GM19468 (cell line): Measurements from ENCODE around the gene PNPLA4.

Experiments used
- ATAC-seq: cut with Tn5 transposase; IDR thresholded peaks from one replicate; pipeline ENCODE4 v1.9.1; 2021; ENCODE audit warnings: mild to moderate bottlenecking, moderate library complexity, moderate number of reproducible peaks; ENCODE audit not compliant: unreplicated experiment; ENCODE audit errors: extremely low read depth

Gene PNPLA4, protein sequence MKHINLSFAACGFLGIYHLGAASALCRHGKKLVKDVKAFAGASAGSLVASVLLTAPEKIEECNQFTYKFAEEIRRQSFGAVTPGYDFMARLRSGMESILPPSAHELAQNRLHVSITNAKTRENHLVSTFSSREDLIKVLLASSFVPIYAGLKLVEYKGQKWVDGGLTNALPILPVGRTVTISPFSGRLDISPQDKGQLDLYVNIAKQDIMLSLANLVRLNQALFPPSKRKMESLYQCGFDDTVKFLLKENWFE

GRCh38 chrX:7927259-7928167, at the start of gene PNPLA4:
Gene PNPLA4 (minus strand): TSS chrX:7927413. CDS start chrX:7926119, 1,294 bp downstream.
- ATAC-seq = peak; percentile 89

- no peak for ATAC-seq
Observed at GRCh38 chrX:7972586-7972985, 45.4 kb upstream of the PNPLA4 start.

- ATAC-seq = no peak
Observed at GRCh38 chrX:7970428-7970827, 43.2 kb upstream of the PNPLA4 start.

DNA sequence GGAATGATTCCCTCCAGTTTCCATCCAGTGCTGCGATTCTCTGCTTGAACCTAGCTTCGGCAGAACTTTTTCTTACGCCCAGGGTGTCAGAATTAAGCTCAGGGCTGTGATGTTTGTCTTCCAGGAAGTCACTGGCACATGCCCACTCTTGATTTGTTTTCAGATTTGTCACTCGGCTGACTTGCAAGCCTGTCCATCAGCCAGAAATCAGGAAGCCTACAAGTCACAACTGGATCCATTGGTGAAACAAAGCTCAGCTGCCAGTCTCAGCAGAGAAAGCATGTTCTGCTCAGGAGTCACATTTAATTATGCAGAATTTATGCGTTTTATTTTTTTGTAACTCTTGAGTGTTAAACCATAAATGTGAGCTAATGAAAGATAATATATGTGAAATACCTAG, 38.2 kb upstream of the PNPLA4 start:
- no peak for ATAC-seq

- no peak for ATAC-seq
Observed at GRCh38 chrX:7960246-7960645, 33.0 kb upstream of the PNPLA4 start.

- no peak for ATAC-seq
Observed at GRCh38 chrX:7953446-7953845, 26.2 kb upstream of the PNPLA4 start.

- ATAC-seq = peak; percentile 94
Observed at GRCh38 chrX:7950865-7951264, 23.7 kb upstream of the PNPLA4 start.

DNA sequence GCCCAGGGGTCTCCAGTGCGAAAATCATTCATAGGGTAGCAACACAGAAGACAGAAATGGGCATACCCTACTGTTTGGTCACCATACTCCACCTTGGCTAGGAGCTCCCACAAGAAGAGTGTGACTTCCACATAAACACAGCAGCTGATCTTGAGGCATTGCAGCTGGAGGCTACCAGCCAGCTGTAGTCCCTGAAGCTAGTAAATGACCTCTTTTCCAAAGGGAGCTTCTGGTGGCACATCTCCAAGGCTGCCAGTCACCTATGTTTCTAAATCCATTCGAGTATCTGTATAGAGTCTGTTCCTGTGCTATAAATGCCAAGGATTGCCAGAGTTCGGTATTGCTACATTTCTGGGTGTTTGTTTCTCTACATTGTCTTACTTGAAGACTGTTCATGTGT, 21.3 kb upstream of the PNPLA4 start:
- ATAC-seq = no peak

DNA sequence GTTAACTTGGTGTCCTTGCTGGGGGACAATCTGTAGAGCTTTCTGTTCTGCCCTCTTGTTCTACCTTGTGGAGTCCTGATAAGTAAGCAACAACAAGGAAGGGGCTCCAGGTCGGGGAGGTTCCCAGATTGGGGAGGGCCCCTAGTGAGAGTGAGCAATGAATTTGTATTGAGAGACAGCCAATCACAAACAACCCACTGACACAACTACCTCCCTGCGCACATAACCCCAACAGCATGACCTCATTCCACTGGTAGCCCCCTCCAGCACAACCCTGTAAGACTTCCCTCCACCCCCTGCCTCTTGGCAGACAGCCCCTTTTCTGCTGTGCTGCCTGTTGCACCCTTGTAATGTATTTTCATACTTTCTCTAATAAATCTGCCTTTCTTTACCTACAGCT, 19.7 kb upstream of the PNPLA4 start:
- no peak for ATAC-seq

DNA sequence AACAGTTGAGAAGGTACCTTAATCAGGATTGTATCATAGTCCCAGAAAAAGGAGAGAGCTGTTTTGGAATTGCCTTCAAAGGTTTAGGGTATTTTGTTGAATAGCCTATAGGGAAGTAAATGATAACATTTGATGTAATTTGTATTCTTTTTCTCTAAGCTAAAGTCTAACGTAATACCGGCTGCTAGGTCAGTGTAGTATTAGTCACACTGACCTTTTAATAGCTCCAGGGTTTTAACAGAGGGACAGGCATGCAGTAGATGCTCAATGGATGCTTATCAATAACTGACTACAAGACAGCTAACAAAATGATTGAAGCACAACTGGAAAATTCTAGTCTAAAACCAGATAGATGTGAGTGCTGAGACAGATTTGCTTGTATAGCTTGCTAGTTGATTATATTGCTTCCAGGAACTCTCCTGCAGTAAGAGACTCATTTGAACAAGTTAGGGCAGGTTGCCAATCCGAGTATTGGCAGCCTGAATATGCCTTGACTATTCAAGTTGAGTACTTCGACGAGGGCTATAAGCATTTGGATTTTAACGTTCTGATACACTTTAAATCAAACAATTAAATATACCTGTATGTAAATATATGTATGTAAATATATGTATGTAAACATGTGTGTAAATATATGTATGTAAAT, 16.5 kb upstream of the PNPLA4 start:
- no peak for ATAC-seq

GRCh38 chrX:7941390-7942042, 14.3 kb upstream of the PNPLA4 start:
- no peak for ATAC-seq

DNA sequence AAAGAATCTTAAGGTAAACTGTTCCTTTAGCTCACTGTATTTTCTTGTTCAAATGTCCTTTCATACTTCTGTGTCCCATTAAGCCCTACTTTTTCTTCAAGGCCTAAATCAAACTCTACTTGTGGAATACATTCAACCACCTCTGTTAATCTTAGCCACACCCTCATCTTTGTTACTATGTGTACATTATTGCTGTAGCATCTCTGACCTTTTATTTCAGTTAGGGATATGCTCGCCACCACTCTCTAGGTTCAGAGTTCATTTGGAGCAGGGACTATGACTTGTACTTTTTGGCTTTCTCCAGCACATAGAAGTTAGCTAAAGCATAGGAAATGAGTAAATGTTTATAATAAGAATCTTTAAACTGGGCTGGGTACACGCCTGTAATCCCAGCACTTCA, 6.8 kb upstream of the PNPLA4 start:
- no peak for ATAC-seq

DNA sequence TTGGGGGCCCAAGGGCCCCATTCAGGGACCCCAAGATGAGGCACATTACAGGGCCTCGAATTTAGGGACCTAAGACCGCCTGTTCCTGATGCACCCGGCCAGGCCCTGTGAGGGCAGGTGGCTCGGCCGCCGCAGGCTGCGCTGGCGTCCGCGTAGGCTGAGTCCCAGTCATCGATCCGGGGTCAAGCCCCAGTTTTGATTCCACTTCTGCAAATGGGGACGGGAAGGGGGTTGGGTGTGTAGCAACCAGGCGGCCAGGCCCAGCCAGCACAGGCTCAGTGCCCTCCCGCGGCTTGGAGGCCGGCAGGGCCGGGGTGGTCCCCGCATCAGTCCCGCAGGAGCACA, 327 bp downstream of the PNPLA4 start:
- peak; percentile 30 for ATAC-seq

DNA sequence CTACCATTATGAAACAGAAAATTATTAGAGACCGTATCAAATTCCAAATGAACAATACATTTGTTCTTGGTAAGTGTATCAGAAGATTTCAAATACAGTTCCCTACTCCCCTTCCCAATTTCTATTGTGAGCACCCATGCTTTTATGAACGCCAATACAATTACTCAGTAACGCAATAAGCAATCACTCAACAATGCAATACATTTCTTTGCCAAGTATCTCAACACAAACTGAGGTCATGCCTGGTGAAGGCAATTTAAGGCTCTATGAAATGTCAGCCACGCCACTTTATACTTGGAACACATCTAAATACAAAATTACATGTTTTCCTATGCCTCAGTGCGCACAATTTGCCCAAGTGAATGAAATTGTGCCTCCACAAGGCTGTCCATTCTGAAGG, 712 bp downstream of the PNPLA4 start:
- no peak for ATAC-seq

- ATAC-seq = peak; percentile 50
Observed at GRCh38 chrX:7925867-7926472, 1.2 kb downstream of the PNPLA4 start.

DNA sequence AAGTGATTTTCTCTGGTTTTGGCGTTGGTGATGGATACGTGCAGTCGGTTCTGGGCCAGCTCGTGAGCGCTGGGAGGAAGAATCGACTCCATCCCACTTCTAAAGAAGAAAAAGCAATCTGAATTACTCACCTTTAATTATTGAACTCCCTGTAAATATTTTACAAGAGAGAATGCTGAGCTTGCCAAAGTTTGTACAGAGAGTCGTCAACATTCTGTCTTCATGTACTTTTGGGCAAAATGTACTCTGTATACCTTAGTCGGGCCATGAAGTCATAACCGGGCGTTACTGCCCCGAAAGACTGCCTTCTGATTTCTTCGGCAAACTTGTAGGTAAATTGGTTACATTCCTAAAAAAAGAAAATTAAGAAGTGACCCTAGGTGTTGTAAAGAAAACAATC, 5.5 kb downstream of the PNPLA4 start:
- no peak for ATAC-seq

- no peak for ATAC-seq
Observed at GRCh38 chrX:7908821-7909220, 18.4 kb downstream of the PNPLA4 start.

- no peak for ATAC-seq
Observed at GRCh38 chrX:7904562-7904961, 22.7 kb downstream of the PNPLA4 start.

DNA sequence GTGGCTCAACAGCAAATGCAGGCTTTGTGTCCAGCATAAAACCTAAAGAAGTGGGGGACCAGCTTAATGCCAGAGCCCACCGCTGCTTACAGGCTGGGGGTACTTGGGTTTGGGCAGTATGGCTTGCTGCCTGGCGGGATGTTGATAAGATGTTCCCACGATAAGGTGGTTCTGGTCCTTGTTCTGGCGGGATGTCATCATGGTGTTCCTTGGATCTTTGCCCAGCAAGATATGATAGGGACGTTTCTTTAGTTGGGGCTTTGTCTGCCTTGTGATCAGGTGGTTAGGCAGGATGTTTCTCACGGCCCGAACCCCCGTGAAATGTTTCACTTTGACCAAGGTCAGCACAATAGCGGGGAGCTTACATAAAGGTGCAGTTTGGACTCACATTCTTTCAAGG, 35.3 kb downstream of the PNPLA4 start:
- no peak for ATAC-seq

GRCh38 chrX:7889680-7890079, 37.5 kb downstream of the PNPLA4 start:
- no peak for ATAC-seq
